Activated CD8-positive, alpha-beta memory T cell treated with anti-CD3 and anti-CD28 coated beads, Interleukin-2, amount 50 U/mL, for 4 hours (primary cell): ENCODE measurements around the gene IFITM2.
"Not testable (repeated sequence)": the region's sequence is repeated elsewhere in the genome, so short reads cannot be mapped to it uniquely, and the experiment has no call there.

Experiments
- DNase-seq: peaks from one replicate; pipeline ENCODE4 v3.0.0-alpha.2; 2020

IFITM2 gene

DNA sequence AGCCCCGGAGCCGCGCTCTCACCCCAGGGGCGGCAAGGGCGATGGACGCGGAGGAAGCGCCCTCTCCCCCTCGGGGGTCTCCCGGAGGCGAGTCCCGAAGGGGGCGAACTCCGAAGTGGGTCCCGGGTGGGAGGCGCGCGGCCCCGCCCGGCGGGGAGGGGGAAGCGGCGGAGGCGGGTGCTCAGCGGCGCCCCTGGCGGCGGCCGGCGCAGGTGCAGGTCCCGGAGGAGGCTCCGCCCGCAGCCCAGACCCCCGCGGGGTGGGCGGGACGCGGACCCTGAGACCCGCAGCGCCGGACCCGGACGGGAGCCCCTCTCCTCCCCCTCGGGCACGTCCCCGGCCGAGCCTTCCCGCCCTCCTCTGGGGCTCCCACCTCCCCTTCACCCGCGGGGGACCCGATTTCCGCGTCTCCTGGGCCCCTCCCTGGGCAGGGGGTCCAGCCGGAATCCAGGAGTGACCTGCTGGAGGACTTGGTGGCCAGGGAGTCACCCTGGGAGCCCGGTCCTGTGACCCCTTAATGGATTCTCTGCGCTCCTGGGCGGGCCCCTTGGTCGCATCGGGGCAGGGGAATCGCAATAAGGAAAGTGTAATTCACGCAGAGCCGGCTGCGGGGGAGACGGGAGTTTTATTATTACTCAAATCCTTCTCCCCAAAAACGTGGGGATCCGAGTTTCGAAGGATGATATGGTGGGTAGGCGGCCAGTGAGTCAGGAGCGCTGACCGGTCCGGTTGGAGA, 3.6 kb downstream of the IFITM2 start:
- DNase-seq, result not testable (repeated sequence)

DNA sequence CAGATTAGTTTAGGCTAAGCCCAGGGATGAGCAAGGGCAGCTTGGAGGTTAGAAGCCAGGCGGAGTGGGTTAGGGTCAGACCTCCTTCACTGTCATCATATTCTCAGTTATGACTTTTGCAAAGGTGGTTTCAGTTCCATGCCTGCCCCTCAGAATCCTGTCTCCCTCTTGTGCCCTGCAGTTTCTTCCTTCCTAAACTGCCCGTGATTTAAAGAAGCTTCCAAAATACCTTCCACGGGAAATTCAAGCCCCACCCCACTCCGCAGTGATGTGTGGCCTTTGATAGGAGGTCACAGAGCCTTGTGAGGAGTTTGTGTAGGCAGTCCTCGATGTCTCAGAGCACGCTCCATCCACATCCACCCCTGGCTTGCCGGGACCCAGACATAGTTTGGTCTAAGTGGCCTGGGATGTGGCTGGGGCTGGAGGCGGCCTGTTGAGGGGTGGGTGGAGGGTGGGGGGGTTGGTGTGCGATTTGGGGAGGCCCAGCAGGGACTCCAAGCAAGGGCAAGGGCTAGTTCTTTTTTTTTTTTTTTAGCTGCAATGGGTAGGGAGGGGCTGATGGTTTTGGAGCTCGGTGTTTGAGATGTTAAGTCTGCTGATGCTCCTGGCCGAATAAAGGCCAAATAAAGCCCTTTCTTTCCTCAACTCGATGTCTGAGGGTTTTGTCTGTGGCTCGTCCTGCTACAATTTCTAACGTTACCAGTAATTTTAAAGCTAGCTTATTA, 4.6 kb downstream of the IFITM2 start:
- DNase-seq, result peak; percentile 34

DNA sequence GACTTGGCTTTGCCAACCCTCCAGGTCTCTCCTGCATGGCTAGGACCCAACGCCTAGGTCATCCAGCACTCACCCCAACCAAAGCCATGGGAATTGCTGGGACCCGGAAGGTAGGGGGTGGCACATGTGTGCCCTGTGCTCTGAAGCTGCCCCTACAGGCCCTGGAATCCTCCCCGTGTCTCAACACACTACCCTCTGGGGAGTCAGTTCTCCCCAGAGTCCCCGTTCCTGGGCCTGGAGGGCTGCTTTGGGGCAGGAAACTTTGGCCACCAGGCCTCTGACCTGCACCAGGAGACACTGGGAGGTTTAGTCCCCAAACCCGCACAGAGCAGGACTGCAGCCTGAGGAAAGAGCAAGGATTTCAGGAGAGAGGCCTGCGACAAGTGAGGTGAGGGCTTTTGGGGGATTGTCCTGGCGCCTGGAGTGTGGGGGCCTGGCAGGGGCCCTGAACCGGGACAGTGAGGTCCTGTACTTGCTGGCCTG, 5.7 kb downstream of the IFITM2 start:
- no peak for DNase-seq

DNA sequence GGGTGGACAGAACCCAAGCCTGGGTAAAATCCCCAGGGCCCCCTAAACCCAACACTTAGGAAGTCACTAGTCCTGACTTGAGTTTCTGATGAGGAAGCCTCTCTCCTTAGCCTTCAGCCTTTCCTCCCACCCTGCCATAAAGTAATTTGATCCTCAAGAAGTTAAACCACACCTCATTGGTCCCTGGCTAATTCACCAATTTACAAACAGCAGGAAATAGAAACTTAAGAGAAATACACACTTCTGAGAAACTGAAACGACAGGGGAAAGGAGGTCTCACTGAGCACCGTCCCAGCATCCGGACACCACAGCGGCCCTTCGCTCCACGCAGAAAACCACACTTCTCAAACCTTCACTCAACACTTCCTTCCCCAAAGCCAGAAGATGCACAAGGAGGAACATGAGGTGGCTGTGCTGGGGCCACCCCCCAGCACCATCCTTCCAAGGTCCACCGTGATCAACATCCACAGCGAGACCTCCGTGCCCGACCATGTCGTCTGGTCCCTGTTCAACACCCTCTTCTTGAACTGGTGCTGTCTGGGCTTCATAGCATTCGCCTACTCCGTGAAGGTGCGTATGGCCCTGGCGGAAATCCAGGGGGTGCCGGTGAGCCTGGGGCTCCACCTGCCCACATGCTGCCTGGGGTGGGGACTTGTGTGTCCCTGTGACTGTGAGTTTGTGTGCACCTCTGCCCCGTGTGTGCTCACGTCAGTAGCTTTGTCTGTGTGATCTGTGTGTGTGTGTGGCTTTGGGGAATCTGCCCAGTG, 6.4 kb downstream of the IFITM2 start, which contains the start of gene IFITM1:
Gene IFITM1, plus strand, starts transcription at position 254 of the 767 bp plus-strand sequence. Its CDS starts 131 bp downstream, at position 385.
- peak; percentile 52 for DNase-seq

DNA sequence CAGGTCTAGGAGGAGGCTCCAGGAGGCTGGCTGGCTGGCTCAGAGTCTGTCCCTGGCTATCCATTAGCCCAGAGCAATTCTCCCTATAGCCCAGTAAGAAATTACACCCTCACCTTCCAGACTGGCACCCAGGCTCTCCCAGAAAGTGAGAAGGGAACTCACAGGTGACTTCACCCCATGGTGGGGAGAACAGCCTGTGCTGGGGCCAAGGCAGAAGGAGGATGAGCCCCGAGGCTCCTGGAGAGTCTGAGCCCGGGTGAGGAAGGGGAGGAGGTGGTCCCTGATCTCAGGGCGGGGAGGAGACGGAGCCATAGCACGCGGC, 6.9 kb downstream of the IFITM2 start:
- not testable (repeated sequence) for DNase-seq

DNA sequence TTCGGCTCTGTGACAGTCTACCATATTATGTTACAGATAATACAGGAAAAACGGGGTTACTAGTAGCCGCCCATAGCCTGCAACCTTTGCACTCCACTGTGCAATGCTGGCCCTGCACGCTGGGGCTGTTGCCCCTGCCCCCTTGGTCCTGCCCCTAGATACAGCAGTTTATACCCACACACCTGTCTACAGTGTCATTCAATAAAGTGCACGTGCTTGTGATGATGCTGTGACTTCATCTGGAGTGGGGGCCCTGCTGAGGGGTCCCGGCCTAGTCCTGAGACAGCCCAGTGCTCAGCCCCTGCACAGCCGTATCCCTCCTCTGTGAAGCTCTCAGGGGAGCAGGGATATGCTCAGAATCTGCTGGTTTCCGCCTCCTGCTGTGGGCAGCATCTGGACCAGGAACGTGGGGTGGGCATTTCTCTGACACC, 7.5 kb downstream of the IFITM2 start:
- DNase-seq, result no peak

DNA sequence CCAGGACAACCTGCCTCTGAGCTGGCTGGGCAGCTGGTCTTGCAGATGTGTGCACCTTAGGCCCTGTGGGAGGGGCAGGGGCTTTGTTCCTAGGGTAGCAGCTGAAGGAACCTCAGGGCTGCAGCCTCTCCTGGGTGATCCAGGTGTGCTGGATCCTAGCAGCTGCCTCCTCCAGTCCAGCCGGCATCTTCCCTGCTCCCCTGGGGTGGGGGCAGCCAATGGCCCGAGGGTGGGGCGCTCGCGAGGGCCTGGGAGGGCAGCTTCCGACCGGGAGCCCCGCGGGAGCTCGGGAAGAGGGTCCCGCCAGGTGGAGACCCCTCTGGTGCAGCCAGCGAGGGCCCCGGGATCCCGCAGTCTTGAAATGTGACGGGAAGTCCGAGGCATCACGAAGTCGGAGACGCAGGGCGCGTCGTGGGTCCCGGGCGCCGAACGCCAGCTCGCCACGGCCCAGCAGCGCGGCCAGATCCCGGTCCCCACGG, 7.9 kb downstream of the IFITM2 start:
- no peak for DNase-seq

DNA sequence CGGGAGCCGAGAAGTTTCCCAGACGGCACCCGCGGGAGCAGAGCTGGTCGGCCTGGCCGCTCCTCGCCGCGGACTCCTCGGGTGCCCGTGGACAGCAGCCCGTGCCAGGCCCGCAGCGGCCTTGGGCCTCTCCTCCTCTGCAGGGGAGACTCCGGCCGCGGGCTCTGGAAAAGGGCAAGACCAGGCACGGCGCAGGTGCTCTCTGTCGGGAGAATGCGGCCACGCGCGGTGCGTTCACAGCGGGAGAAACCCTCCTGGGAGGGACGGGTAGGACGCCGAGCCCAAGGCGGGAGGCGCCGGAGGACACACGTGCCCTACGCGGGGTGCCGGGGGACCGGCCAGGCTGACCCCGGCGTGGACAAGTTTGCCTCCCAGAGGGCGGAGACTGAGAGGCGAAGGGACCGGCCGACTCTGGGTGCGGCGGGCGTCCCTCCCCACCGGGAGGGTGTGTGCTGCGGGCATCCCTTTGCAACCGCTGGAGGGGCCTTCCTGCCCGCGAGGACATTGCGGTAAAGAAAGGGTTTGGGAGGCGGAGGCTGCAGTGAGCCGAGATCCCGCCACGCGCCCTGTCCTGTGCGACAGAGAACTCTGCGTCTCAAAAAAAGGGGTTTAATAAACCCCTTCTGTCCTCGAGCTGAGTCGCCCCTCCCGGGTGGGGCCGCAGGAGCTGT, 8.6 kb downstream of the IFITM2 start:
- DNase-seq, result no peak

DNA sequence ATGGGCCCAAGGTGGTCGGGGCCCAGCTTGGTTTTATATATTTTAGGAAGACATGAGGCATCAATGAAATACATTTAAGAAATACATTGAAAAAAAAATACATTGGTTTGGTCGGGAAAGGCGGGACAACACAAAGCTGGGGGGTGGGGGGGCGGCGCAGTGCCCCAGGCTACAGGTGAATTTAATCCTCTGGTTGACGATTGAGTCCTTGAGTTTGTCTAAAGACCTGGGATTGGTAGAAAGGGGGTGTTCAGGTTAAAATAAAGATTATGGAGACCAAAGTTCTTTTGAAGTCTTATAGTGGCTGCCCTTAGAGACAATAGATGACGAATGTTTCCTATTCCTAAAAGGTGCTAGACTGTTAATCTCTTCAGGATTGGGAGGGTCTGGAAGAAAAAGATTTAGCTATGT, 9.3 kb downstream of the IFITM2 start:
- DNase-seq, result no peak

DNA sequence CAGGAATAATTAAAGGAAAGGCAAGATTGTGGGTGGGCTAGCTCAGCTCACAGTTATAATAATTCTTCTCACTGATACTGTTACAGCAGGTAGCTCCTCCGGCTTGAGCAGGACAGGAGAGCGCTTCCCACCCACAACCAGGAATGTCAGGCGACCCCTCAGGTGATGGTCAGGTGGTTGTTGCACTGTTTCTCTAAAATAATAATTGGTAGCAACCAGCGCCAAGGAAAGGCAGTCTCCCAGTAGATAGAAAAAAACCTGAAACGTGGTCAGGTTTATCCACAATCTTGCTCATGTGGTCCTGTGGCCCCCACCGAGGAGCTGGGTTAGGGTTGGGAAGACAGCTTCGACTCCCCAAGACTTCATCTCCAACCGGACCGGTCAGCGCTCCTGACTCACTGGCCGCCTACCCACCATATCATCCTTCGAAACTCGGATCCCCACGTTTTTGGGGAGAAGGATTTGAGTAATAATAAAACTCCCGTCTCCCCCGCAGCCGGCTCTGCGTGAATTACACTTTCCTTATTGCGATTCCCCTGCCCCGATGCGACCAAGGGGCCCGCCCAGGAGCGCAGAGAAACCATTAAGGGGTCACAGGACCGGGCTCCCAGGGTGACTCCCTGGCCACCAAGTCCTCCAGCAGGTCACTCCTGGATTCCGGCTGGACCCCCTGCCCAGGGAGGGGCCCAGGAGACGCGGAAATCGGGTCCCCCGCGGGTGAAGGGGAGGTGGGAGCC, 10.2 kb downstream of the IFITM2 start:
- not testable (repeated sequence) for DNase-seq

DNA sequence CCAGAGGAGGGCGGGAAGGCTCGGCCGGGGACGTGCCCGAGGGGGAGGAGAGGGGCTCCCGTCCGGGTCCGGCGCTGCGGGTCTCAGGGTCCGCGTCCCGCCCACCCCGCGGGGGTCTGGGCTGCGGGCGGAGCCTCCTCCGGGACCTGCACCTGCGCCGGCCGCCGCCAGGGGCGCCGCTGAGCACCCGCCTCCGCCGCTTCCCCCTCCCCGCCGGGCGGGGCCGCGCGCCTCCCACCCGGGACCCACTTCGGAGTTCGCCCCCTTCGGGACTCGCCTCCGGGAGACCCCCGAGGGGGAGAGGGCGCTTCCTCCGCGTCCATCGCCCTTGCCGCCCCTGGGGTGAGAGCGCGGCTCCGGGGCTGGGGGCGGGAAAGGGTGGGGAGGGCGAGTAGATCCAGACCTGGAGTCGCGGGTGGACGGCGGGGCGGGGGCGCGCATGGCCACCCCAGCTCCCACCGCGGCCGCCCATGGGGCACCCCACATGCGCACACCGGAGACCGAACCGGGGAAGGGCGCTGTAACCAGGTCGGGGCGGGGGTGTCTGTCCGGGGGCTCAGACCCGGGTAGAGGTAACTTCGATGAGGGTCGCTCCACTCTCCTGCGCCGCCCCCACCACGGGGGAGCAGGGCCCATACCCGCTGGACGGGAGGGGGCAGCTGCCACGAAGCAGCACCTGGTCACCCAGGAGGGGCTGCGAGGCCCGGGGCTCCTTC, 10.9 kb downstream of the IFITM2 start:
- not testable (repeated sequence) for DNase-seq

DNA sequence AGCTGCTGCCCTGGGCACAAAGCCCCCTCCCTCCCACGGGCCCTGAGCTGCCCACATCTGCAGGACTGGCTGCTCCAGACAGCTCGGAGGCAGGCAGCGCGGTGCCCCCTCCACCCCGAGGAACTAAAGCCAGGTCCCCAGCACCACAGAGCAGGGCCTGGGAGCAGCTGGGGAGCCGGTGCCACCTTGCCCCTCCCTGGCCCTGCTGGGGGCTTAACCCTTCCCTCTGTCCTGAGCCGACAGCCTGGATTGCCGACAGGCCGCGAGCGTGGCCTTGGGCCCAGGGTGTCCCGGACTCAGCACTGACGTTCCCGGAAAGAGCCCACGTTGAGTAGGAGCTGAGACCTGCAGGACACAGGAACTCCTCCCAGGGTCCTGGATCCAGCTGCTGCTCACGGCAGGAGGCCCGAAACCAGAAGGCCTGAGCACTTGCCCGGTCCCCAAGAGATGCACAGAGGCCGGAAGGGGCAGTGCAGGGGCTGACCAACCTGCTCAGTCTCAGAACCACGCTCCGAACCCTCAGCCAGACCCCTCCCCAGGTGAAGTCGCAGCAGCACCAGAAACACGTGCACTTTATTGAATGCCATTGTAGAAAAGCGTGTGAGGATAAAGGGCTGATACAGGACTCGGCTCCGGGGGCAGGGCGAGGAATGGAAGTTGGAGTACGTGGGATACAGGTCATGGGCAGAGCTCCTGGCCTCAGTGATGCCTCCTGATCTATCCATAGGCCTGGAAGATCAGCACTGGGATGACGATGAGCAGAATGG, 11.7 kb downstream of the IFITM2 start:
- DNase-seq, result not testable (repeated sequence)

DNA sequence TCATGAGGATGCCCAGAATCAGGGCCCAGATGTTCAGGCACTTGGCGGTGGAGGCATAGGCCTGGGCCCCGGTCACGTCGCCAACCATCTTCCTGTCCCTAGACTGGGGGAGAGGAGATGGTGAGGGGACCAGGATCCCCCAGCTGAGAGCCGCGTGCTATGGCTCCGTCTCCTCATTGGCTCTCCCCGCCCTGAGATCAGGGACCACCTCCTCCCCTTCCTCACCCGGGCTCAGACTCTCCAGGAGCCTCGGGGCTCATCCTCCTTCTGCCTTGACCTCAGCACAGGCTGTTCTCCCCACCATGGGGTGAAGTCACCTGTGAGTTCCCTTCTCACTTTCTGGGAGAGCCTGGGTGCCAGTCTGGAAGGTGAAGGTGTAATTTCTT, 12.3 kb downstream of the IFITM2 start:
- DNase-seq, result not testable (repeated sequence)

DNA sequence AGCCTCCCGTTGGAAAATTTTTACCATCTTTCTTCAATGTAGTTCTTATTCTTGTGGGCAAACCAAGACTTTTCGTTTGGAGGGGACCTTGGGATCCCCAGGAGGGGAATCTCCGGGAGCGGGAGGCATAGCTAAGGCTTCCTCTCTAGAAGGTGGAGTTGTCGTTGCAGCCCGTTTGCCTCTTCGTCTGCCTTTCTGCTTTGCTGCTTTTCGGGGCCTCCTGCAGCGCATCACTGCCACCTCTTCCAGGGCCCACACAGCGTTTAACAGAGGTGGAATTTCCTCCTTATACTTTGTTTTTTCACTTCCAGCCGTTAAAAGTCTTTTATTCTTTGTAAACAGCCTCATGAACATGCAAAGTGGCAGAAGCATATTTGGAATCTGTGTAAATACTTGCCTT, 16.5 kb downstream of the IFITM2 start:
- no peak for DNase-seq

DNA sequence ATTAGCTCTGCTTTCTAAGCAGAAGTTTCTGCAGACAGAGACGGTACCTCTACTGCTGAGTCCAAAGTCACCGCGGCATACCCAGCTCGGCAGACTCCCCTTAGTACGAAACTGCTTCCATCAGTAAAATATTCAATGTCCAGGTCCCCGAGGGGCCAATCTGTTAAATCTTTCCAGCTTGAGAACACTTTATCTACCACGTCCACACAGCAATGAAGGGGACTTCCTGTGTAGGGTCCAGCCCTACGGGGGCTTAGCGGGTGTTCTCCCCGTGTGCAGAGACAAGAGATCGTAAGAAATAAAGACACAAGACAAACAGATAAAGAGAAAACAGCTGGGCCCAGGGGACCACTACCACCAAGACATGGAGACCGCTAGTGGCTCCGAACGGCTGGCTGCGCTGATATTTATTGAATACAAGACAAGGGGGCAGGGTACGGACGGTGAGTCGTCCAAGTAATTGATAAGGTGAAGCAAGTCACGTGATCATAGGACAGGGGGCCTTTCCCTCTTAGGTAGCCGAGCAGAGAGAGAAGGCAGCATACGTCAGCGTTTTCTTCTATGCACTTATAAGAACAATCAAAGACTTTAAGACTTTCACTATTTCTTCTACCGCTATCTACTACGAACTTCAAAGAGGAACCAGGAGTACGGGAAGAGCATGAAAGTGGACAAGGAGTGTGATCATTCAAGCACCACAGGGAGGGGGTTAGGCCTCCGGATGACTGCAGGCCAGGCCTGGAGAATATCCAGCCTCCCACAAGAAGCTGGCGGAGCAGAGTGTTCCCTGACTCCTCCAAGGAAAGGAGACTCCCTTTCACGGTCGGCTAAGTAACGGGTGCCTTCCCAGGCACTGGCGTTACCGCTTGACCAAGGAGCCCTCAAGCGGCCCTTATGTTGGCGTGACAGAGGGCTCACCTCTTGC, 17.2 kb downstream of the IFITM2 start:
- DNase-seq, result not testable (repeated sequence)

DNA sequence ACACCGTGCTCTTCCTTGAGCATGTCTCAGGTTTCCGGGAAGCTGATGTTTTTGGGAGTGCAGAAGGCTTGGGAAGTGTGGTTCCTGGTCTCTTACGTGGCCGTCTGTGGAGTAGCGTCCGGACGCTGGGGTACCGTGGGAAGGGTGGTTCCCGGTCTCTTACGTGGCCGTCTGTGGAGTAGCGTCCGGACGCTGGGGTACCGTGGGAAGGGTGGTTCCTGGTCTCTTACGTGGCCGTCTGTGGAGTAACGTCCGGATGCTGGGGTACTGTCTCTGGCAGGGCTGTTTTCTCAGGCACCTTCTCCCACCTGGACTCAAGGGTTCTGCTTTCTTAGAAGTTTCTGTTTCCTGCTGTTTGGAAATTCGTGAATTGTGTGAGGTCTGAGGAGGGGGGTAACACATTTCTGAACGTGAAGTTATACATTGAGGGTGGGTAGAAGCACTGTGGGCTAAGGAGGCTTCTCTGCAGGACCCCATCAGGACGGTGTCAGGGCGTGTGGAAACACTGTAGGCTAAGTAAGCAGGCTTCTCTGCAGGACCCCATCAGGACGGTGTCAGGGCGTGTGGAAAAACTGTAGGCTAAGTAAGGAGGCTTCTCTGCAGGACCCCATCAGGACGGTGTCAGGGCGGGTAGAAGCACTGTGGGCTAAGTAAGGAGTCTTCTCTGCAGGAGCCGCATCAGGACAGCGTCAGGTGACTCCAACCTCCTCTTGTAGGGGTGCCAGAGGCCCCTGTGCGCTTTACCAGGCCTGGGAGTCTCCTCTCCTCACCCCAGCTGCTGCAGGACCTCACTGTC, 18.4 kb downstream of the IFITM2 start:
- no peak for DNase-seq

DNA sequence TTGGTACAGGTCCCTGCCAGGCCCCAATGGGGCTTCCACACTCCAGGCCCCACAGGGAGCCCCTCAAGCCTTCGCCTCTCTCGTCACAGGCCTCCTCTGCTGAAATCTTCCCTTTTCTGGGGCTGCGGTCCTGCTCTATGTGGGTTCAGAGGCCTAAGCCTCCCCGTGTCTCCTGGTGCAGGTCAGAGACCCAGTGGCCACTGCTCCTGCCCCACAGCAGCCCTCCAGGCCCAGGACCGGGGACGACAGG, 18.9 kb downstream of the IFITM2 start:
- DNase-seq, result no peak

DNA sequence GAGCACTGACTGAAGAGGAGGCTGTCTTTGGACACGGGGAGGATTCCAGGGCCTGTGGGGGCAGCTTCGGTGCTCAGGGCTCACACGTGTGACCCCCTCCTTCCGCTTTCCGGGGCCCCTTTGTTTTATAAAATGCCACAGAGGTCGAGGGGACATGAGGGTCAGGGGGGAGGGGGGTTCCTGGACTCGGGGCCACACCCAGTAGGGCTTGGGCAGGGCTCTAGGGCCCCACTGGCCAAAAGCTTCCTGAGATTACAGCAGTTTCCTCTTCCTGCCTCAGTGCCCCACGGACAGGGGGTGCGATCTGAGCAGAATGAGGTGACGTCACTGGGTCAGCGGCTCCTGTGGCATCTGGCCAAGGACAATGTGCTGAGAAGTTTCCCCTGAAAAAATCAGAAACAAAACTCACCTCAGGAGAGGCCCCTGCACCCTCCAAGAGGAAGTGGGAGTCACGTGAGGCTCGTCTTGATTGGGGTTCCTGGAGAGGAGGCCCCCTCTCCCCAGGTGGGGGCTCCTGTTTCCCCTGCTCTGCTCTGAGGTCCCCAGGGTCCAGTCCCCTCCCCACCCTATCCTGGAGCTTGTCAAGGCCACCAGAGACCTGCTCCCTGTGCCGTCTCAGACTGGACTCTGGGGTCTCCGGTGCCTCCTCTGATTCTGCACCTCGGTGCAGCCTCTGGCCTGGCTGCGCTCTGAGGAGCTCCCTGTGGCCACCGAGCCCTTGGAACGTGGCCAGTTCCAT, 19.4 kb downstream of the IFITM2 start:
- peak; percentile 54 for DNase-seq
